Measurements from ENCODE around the gene UNC79.
"Not testable (repeated sequence)": the region's sequence is repeated elsewhere in the genome, so short reads cannot be mapped to it uniquely, and the experiment has no call there.

UNC79 gene

DNA sequence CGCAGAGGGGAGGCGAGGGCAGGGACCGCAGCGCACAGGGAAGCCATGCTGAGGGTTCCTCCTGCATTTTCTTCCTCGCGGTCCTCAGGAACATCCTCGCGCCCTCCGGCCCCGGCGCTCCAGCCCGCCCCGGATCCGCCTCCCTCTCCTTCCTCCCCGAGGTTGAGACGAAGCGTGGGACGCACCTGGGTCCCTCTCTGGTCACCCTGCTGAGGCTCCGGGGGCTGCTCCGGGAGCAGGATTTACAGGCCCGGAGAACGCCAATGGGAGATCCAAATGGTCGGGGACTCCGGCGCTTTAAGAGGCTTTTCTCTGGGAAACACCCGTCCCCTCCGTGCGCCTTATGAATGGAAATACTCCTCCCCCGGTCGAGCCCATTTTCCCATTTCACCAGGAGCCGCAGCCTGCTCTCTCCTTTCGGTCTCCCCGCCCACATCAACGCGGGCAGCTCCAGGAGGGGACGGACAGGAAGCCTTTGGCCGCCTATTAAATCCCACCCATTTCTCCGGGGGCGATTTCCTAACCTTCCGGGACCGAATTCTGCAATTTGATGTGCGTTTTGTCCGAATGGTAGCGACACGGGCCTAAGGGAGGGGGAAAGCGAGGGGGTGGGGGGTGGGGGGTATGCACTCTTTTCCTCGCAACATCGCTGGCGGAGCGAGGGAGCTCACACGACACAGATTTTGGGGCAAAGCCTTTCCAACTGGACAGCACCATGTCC, at the start of gene UNC79:
UNC79 (plus strand) TSS at position 625 of the 721 bp plus-strand sequence; CDS start at position 716, 91 bp downstream.
- no peak for DNase-seq

DNA sequence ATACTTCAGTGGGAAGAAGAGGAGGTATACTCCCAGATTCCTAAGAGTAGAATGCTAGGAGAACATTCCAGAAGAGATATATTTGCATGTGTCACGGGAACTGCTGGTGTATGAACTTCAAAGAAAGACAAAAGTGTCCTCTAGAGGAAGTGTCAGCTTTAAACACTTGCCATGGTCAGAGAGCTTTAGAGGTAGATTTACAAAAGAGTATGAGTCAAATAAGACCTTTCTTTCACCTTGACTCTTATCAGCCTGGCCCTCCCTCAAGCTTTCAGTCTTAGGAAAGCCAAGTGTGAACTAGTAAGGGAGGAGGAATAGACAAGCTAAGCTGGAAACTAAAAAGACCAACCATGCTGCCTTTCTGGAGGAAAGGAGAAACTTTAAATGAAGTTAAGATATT, 49.1 kb upstream of the UNC79 start:
- DNase-seq = no peak

GRCh38 chr14:93384256-93384655, 46.5 kb upstream of the UNC79 start:
- DNase-seq = not testable (repeated sequence)

DNA sequence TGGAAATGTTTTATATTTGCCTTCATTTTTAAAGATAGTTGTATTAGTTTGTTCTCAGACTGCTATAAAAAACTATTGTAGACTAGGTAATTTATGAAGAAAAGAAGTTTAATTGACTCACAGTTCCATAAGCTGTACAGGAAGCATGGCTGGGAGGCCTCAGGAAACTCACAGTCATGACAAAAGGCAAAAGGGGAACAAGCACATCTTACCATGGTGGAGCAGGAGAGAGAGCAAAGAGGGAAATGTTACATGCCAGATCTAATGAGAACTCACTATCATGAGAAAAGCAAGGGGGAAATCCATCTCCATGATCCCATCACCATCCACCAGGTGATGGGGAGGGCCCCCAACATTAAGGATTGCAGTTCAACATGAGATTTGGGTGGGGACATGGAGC, 35.5 kb upstream of the UNC79 start:
- no peak for DNase-seq

- no peak for DNase-seq
These were observed 34.3 kb upstream of the UNC79 start for GRCh38 chr14:93396456-93396855.

DNA sequence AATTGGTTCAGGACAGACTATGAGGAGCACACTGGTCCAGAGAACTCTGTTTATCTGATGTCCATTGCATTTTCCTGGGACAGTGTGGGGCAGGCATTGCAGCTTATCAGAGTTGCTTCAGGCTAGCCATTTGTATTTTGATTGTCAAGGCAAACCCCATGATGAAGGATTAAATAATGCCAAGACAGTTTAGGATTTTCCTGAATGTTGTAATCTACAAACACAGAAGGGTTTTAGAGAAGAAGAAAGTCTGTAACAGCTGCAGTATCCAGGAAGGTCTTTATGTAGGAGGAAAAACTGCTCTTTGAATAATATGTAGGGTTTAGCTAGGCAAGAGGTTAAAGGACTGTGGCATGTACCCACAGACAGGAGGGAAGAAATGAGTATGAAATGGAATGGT, 32.2 kb upstream of the UNC79 start:
- no peak for DNase-seq

DNA sequence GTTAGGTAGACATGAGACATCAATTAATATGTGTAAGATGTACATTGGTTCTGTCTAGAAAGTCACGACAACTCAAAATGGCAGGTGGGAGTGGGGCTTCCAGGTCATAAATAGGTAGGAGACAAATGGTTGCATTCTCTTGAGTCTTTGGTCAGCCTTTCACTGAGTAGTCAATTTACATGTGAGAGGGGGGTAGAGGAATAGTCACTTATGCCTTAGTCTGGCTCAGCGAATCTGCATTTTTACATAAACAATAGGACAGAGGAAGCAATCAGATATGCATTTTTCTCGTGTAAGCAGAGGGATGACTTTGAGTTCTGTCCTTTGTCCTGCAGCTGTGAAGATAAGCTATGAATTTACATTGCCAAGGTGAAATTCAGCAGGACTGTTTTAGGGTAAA, 27.8 kb upstream of the UNC79 start:
- no peak for DNase-seq

DNA sequence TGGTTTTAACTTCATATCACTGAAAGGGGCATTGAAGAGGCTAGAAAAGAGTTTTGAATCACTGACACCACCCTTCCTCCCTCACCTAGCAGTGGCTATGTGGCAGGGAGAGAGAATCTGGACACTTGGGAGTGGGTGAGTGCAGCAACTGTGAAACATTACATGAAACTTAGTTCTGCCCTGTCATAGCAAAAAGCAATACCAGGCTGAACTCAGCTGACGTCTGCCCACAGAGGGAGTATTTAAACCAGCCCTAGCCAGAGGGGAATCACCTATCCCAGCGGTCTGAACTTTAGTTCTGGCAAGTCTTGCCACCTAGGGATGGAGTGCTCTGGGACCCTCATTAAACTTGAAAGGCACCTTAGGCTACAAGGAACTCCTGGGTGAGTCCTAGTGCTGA, 20.7 kb upstream of the UNC79 start:
- no peak for DNase-seq

DNA sequence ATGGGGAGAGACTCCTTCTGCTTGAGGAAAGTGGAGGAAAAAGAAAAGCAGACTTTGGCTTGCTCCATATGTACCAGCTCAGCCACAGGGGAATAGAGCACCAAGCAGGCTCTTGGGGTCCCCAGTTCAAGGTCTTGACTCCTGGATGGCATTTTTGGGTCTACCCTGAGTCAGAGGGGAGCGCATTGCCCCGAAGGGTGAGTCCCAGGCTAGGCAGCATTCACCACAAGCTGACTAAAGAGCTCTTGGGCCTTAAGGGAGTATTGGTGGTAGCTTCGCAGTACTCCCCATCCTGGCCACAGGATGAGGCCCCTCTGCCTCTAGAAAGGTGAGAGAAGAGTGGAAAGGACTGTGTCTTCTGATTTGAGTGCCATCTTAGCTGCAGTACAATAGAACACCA, 19.8 kb upstream of the UNC79 start:
- no peak for DNase-seq

DNA sequence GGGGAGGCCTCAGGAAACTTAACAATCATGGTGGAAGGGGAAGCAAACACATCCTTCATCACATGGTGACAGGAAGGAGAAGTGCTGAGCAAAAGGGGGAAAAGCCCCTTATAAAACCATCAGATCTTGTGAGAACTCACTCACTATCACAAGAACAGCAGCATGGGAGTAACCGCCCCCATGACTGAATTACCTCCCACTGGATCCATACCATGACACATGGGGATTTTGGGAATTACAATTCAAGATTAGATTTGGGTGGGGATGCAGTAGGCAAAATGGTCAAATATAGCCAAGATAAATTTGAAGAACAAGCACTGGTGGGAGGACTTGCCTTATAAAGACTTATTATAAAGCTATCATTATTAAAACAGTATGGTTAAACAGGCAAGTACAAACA, 5.6 kb upstream of the UNC79 start:
- not testable (repeated sequence) for DNase-seq

- DNase-seq = no peak
These were observed 4.0 kb upstream of the UNC79 start for GRCh38 chr14:93426750-93427149.

GRCh38 chr14:93431036-93431670, 414 bp downstream of the UNC79 start:
- DNase-seq = no peak

DNA sequence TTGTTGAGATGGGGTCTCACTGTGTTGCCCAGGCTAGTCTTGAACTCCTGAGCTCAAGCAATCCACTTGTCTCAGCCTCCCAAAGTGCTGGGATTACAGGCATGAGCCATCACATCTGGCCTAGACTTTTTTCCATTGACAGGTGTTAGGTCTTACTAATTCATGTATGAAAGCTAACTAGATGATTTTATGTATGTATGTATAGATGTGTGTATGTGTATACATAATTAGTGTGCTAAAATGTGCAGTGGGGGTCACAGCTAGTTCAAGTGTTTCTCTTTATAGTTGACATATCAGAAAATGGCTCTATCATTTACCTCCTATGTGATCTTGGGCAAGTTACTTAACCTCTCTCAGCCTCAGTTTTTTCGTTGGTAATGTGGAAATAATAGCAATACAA, 23.5 kb downstream of the UNC79 start:
- DNase-seq = no peak

DNA sequence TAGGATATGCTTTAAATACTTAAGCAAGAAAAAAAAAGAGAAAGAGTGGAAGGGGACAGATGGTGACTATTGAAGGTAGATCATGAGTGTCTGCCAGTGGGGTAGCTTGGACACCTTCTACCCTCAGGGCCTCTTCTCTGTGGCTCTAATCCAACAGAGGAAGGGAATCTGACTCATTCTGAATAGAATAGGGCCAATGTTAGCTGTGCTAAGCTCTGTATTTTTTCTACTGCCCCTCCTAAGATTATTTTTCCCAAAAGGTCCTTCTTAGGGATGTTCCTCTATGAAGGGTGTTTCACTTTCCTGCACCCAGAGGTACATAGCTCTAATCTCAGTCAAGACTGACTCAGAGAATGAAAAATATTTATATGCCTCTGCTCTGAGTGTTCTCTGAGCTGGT, 25.6 kb downstream of the UNC79 start:
- DNase-seq = no peak

DNA sequence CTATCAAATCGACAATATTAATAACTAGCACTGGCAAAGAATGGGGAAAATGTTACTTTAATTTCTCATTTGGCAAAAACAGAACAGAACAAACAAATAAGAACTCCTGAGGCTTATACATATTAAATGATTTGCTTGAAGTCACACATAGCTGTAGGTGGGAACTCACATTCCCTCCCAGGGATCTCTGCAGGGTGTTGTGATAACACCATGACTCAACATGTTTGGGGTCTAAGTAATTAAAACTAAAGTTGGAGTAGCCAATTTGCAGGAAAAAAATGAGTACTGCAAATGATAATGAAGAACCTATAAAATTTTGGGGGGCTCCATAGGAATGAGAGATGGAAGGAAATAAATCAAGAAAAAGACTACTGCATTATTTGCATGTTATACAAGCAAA, 27.5 kb downstream of the UNC79 start:
- no peak for DNase-seq

DNA sequence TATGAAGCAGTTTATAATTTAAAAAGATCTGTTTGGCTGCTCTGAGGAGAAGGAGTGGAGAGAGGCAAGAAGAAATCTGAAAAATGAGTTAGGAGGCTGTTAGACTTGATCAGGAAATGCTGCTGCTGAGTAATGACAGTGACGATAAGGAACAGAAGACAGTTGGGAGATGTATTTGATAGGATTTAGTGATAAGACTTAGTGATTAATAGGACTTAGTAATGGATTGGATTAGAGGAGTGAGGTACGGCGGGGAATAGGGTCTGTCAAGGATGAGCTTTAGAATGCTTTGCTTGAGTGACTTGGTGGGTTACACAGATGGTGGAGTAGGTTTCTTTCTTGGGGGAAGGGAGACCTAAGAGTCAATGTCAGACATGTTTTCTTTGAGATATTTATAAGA, 31.7 kb downstream of the UNC79 start:
- DNase-seq = no peak

DNA sequence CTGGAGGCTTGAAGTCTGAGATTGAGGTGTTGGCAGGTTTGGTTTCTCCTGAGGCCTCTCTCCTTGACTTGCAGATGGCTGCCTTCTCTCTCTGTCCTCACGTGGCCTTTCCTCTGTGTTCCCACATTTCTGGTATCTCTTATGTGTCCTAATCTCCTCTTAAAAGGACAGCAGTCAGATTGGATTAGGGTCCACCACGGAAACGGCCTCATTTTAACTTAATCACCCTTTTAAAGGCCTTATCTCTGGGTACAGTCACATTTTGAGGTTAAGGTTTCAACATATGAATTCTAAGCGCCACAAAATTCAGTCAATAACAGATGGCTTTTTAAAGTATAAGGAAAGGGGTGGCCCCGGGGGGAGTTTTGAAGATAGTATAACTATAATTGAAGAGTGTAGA, 33.5 kb downstream of the UNC79 start:
- no peak for DNase-seq

- DNase-seq = no peak
These were observed 44.7 kb downstream of the UNC79 start for GRCh38 chr14:93475471-93475870.

GRCh38 chr14:93476305-93476704, 45.6 kb downstream of the UNC79 start:
- DNase-seq = no peak

DNA sequence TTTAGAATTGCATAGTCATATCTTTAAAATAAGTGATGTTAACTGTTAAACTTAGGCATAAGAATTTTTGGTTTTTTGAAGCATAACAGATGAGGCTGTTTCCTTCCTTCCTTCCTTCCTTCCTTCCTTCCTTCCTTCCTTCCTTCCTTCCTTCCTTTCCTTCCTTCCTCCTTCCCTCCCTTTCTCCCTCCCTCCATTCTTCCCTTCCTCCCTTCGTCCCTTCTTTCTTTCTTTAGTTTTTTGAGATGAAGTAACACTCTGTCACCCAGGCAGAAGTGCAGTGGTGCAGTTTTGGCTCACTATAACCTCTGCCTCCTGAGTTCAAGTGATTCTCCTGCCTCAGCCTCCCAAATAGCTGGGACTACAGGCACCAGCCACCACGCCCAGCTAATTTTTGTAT, 48.3 kb downstream of the UNC79 start:
- not testable (repeated sequence) for DNase-seq

- no peak for DNase-seq
These were observed 50.1 kb downstream of the UNC79 start for GRCh38 chr14:93480867-93481266.

DNA sequence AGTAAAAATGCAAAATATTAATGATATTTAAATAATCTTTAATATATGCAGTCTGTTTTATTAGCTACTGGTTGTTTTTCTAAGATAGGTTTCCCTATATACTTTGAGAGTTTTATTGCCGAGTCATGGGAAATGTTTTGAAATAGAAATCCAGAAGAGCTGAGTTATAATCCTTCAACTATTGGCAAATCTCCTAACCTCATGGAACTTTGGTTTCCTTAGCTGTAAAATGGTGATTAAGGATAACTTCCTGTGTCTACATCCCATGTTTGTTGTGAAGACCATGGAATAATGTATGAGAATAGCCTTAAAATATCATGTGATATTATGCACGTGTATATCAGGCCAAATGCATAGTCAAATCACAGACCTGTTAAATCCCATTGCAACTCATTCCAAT, 51.0 kb downstream of the UNC79 start:
- no peak for DNase-seq

GRCh38 chr14:93490001-93490400, 59.3 kb downstream of the UNC79 start:
- no peak for DNase-seq

- DNase-seq = no peak
These were observed 62.3 kb downstream of the UNC79 start for GRCh38 chr14:93493054-93493453.

- not testable (repeated sequence) for DNase-seq
These were observed 62.9 kb downstream of the UNC79 start for GRCh38 chr14:93493622-93494021.

Measured in CD4-positive, alpha-beta T cell treated with Interleukin-15 for 1 hour (primary cell).